Upper lobe of left lung (tissue), 6 donors: Measurements from ENCODE around the gene KCND2. TPM values are rescaled to one million over a fixed set of nuclear protein-coding genes. Genes with fewer than 3 reads are reported as not detected.

Experiments used
- ATAC-seq, 2 donors: fragments of 200-7000 bp; cut with Tn5 transposase; one replicate each; pipeline ENCODE4 v1.9.1; 2022; ENCODE audit warnings: mild to moderate bottlenecking in 2 of 2, moderate library complexity in 2 of 2; ENCODE audit not compliant: low FRiP score in 2 of 2
- DNase-seq, 2 donors: peaks; one replicate each; pipeline ENCODE4 v3.0.0-alpha.2; 2019 to 2020
- H3K27ac ChIP-seq, 4 donors: fragments of 200-600 bp; sonication (generic); one replicate each; pipeline ENCODE4 v1.5.1; 2016 to 2019
- H3K27me3 ChIP-seq, 4 donors: fragments of 200-600 bp; sonication (generic); one replicate each; pipeline ENCODE4 v1.5.1; 2017 to 2019
- H3K36me3 ChIP-seq, 4 donors: fragments of 200-600 bp; sonication (generic); one replicate each; pipeline ENCODE4 v1.5.1; 2016 to 2019
- H3K4me1 ChIP-seq, 4 donors: fragments of 200-600 bp; sonication (generic); one replicate each; pipeline ENCODE4 v1.5.1; 2018 to 2019
- H3K4me3 ChIP-seq, 4 donors: fragments of 200-600 bp; sonication (generic); one replicate each; pipeline ENCODE4 v1.5.1; 2017 to 2019; ENCODE audit warnings: mild to moderate bottlenecking in 2 of 4, moderate library complexity in 1 of 4
- H3K9me3 ChIP-seq, 4 donors: fragments of 200-600 bp; sonication (generic); one replicate each; pipeline ENCODE4 v1.5.1; 2018 to 2019
- EP300 ChIP-seq, 4 donors: sonication (generic); formaldehyde crosslinking; IDR thresholded peaks; one replicate each; pipeline ENCODE4 v1.5.1; 2017; ENCODE audit warnings: antibody characterized with exemption in 4 of 4, control low read depth in 2 of 4
- POLR2A ChIP-seq, 4 donors: fragments of 450-650 bp; IDR thresholded peaks; one replicate each; pipeline ENCODE4 v1.5.1; 2016 to 2017; ENCODE audit warnings: antibody characterized with exemption in 4 of 4, mild to moderate bottlenecking in 2 of 4
- POLR2AphosphoS5 ChIP-seq, 2 donors: sonication (generic); formaldehyde crosslinking; IDR thresholded peaks; one replicate each; pipeline ENCODE4 v1.5.1; 2017; ENCODE audit warnings: antibody characterized with exemption in 2 of 2
- WGBS, 2 donors: methylation state at CpG; one replicate each; pipeline ENCODE4 v1.1.5; 2017 to 2018; 5-methylcytosine and 5-hydroxymethylcytosine counted together
- total RNA-seq, 6 donors: library from RNA; depleted of rRNA in 4 of 6; stranded (reverse); fragments of >200 nt in 4 of 6; gene quantifications; one replicate each; pipeline versions ENCODE4 v1.1.0 to v1.2.1, GENCODE V29; 2016 to 2021
- TF ChIP-seq, protein P1 (sequence below), 6 experiments: fragments of 450-650 bp in 4 of 6; fragments of 200-600 bp in 2 of 6; sonication (generic) in 2 of 6; IDR thresholded peaks; one replicate each; pipeline ENCODE4 v1.5.1; 2016 to 2019; ENCODE audit warnings: antibody characterized with exemption in 6 of 6
- donor health status: DM: no; HTN: no; CAD: no; lungs with moderate emphysema.
- donor health status: DM: no; HTN: yes; CAD: no; lungs with severe emphysema.

KCND2 gene
- total RNA-seq, 6 donors from 2014 or later, result under 0.01 to 0.67 (median 0.23) TPM; not detected in 2

DNA sequence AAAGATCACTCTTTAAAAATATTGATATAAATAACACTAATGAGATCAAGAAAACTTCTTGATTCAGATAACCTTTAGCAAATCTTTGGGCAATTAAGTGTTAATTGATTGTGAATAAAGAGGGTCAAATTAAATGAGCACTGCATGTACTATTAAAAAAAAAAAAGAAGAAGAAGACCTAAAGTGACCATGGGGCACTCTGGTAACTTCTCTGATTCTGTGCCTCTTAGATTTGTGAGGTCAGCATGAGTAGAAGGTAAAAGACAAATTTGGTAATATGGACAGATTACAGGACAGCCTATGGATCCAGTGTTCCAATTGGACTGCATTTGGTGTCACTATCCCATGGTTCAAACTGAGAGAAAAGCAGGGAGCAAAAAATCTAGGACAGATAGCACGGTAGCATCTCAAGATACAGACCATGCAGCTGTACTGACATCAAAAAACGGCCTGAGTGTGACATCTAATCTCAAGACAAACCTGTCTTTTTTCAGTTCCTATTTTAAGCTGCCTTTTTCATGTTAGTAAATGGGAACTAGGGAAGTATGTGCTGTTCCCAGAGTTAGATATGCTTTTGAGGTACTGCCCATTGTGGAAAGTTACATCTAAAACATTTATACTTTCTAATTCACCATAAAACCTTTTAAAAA lies 128.0 kb downstream of the KCND2 start:
- no peak for ATAC-seq
- DNase-seq, result no peak
- Histone ChIP-seq H3K36me3 (no peaks in the 10 kb centered on the region), H3K4me3 (no peak overlapping the region), H3K9me3 (no peaks in the 10 kb centered on the region), H3K4me1 (no peaks in the 10 kb centered on the region), H3K27ac (no peak overlapping the region), H3K27me3 (no peaks in the 10 kb centered on the region)
- TF ChIP-seq, protein P1, sequence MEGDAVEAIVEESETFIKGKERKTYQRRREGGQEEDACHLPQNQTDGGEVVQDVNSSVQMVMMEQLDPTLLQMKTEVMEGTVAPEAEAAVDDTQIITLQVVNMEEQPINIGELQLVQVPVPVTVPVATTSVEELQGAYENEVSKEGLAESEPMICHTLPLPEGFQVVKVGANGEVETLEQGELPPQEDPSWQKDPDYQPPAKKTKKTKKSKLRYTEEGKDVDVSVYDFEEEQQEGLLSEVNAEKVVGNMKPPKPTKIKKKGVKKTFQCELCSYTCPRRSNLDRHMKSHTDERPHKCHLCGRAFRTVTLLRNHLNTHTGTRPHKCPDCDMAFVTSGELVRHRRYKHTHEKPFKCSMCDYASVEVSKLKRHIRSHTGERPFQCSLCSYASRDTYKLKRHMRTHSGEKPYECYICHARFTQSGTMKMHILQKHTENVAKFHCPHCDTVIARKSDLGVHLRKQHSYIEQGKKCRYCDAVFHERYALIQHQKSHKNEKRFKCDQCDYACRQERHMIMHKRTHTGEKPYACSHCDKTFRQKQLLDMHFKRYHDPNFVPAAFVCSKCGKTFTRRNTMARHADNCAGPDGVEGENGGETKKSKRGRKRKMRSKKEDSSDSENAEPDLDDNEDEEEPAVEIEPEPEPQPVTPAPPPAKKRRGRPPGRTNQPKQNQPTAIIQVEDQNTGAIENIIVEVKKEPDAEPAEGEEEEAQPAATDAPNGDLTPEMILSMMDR (IDR thresholded peaks at IDR 0.05), result no peak
- no peak for TF ChIP-seq POLR2AphosphoS5 (IDR thresholded peaks at IDR 0.05)
- TF ChIP-seq POLR2A (IDR thresholded peaks at IDR 0.05), result no peak
- no peak for TF ChIP-seq EP300 (IDR thresholded peaks at IDR 0.05)
- WGBS, 2 donors, result 45 to 52% methylated on average over 2 of the region's 2 CpGs

DNA sequence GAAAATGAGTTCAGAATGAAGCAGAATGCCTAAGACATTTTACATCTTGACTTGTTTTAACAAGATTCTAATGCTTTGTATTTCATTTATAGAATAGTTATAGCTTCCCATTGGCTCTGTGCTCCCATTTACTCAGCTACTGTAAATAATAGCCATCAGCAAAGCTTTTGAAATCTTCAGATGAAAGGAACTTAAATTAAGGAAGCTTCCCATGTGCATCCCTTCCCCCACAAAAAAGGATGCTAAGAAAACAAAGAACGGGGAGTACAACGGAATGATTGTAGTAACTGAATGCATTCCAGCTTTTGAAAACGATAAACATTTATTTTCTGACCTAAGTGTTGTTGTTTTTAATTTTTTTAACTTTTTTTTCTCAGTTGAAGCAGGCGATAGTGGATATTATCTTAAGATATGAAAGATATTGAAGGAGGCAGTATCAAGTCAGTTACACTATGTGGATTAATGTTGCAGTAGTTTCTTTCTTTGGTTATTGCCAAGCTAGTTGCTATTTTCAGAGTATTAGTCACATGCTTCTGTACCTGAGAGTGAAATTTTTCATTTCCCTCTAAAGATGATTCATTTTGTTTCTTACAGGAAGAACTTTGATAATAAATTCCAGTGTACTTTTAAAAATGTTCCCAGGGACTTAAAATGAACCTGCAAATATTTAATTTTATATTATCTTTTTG lies 129.2 kb downstream of the KCND2 start:
- H3K27ac ChIP-seq, result no peak overlapping the region
- H3K4me1 ChIP-seq, result no peaks in the 10 kb centered on the region
- no peaks in the 10 kb centered on the region for H3K9me3 ChIP-seq
- WGBS, 2 donors, result 32 to 41% methylated on average over 4 of the region's 4 CpGs
- H3K36me3 ChIP-seq, result no peaks in the 10 kb centered on the region
- H3K4me3 ChIP-seq, result no peak overlapping the region
- no peak for TF ChIP-seq EP300 (IDR thresholded peaks at IDR 0.05)
- TF ChIP-seq, protein P1 (IDR thresholded peaks at IDR 0.05), result no peak
- no peak for TF ChIP-seq POLR2AphosphoS5 (IDR thresholded peaks at IDR 0.05)
- no peak for TF ChIP-seq POLR2A (IDR thresholded peaks at IDR 0.05)
- no peaks in the 10 kb centered on the region for H3K27me3 ChIP-seq
- DNase-seq, result no peak
- ATAC-seq, result no peak

DNA sequence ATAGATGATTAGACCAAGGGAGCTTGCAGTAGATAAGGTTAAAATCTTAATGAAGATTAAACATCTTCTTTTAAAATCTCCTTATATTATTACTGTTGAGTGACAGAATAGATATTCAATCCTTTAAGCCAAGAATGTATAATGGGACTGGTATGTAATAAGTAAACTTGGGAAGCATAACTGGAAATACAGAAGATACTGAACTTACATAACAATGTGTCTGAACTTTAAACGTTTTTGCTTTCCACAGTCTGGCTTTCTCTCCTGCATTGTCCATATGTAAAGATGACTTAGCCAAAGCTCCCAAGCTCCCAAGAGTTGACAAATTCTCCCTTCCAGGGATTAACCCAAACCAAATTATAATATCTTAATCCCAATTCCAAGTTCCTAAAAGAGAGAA lies 129.8 kb downstream of the KCND2 start:
- H3K36me3 ChIP-seq, result no peaks in the 10 kb centered on the region
- no peak for ATAC-seq

DNA sequence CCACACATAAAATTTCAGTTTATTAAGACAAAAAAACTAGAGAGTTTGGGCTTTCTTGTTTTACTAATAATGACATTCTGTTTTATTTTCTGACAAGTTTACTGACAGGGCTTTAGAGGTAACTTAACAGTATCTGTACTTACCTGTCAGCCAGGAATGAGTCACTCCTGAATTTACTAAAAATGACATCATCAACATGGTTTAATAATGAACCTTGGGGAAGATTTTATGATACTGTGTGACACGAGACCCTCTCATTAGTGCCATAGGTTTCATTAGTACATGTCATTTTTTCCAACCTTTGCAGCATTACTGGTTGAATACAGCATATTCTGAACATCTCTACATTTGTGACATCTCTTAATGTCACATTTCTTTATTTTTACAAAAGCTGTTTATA lies 131.1 kb downstream of the KCND2 start:
- Histone ChIP-seq H3K4me3 (no peak overlapping the region), H3K27ac (no peak overlapping the region), H3K27me3 (no peaks in the 10 kb centered on the region), H3K36me3 (no peaks in the 10 kb centered on the region), H3K9me3 (no peaks in the 10 kb centered on the region), H3K4me1 (no peaks in the 10 kb centered on the region)
- TF ChIP-seq POLR2AphosphoS5 (IDR thresholded peaks at IDR 0.05), result no peak
- no peak for TF ChIP-seq POLR2A (IDR thresholded peaks at IDR 0.05)
- TF ChIP-seq EP300 (IDR thresholded peaks at IDR 0.05), result no peak
- TF ChIP-seq, protein P1 (IDR thresholded peaks at IDR 0.05), result no peak
- DNase-seq (no peak), ATAC-seq (no peak)
- WGBS, 2 donors, result 63 to 85% methylated on average over 1 of the region's 1 CpG

More for the DNA sequence above, 129.8 kb downstream of the KCND2 start:
- no peak for DNase-seq
- no peaks in the 10 kb centered on the region for H3K4me1 ChIP-seq
- H3K27ac ChIP-seq, result no peak overlapping the region
- no peaks in the 10 kb centered on the region for H3K9me3 ChIP-seq
- no peak overlapping the region for H3K4me3 ChIP-seq
- no peaks in the 10 kb centered on the region for H3K27me3 ChIP-seq
- WGBS, 2 donors, result 7 to 24% methylated on average over 1 of the region's 1 CpG
- TF ChIP-seq POLR2A (IDR thresholded peaks at IDR 0.05) (no peak), EP300 (IDR thresholded peaks at IDR 0.05) (no peak), POLR2AphosphoS5 (IDR thresholded peaks at IDR 0.05) (no peak)
- TF ChIP-seq, protein P1 (IDR thresholded peaks at IDR 0.05), result no peak
